GM12874 (cell line): Measurements from ENCODE around the gene ADAM12.

Experiments
- TF ChIP-seq, protein P1 (sequence below): IDR thresholded peaks from 2 replicates; pipeline ENCODE4 v1.5.1; 2011; ENCODE audit warnings: low read depth, mild to moderate bottlenecking, control low read depth, low read length, moderate library complexity; ENCODE audit not compliant: insufficient read depth

ADAM12 gene

GRCh38 chr10:126392068-126392467 lies 3.8 kb upstream of the ADAM12 start:
- TF ChIP-seq, protein P1, sequence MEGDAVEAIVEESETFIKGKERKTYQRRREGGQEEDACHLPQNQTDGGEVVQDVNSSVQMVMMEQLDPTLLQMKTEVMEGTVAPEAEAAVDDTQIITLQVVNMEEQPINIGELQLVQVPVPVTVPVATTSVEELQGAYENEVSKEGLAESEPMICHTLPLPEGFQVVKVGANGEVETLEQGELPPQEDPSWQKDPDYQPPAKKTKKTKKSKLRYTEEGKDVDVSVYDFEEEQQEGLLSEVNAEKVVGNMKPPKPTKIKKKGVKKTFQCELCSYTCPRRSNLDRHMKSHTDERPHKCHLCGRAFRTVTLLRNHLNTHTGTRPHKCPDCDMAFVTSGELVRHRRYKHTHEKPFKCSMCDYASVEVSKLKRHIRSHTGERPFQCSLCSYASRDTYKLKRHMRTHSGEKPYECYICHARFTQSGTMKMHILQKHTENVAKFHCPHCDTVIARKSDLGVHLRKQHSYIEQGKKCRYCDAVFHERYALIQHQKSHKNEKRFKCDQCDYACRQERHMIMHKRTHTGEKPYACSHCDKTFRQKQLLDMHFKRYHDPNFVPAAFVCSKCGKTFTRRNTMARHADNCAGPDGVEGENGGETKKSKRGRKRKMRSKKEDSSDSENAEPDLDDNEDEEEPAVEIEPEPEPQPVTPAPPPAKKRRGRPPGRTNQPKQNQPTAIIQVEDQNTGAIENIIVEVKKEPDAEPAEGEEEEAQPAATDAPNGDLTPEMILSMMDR: no peak

DNA sequence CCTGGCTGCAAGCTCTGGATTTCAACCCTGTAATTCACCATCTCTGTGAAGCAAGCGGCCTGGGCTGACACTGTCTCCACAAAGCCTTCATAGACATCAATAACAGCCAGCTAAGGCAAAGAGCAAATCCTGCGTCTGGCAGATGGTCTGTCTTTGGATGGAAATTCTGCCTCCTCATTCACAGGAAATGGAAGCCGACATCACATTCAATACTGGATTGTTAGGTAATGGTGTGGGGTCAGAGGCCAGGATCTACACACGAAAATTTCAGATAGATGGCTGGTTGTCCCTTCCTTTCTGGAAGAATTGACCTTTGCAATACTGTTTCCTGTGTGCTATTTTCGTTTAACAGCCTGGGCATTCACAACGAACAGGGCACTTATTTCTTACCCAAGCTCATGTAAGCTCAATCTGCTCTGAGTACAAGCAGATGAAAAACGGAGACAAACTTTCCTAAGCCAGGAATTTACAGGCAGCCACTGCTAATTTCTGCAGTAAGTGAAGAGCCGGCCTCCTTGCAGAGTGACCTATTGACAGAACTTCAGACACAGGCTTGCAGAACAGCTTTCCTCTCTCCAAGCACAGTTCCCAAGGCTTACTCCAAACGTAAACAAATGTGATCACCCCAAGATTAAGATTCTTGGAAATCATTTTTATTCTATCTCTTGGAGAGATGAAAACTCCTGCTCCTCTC lies 3.1 kb upstream of the ADAM12 start:
- TF ChIP-seq, protein P1: no peak

DNA sequence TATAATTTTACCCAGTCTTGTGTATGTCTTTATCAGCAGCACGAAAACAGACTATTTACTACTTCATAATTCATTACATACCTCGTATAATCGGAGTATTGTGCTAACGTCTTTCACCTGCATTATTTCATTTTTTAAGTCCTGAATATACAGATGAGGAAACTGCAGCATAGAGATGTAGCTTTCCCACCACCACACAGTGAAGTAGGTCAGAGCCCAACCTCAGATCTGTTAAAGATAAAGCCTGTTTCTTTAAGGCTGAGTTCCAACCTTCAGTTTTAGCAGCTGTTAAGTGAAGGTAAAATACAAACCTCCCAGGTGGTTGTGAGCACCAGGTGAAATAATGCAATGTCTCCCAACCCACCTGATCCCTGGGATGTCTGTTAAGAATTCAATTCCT lies 2.0 kb upstream of the ADAM12 start:
- TF ChIP-seq, protein P1: no peak

DNA sequence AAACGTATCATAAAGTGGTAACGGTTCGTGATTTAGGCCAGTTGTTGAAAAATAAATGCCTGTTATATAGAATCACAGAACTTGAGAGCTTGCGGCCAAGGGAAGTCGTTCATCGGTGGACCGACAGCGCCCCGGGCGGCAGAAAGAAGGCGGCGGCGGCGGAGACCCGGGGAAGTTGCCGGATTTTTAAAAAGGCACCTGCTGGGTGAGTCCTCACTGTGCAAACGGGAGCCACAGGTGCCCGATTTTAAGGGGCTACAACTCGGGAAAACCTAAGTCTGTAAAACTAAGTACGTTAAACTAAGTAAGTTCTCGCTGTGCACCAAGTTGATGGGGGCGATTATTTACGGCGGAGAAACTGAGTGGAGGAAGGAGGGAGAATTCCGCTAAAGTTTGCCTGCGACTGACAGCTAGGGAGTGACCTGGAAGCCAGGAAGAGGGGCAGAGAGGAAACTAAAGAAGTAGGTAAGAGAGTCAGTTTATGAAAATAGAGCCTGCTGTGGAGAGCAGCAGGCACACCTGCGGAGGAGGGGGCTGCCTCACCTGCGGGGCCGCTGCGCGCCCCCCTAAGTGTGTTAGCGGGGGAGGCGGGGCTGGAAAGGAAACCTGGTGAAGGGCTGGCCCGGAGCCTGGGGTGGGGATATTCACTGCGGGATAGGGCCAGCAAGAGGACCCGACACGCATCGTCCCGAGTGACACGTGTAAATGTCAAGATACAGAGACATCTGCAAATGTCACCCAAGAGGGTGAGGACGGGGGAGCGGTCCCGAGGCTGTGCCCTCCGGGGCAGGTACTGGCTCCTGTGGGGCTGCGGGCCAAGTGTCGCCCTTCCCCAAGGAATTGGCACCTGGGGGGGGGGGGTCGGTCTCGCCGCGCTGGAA lies 996 bp downstream of the ADAM12 start:
- TF ChIP-seq, protein P1: no peak

- TF ChIP-seq, protein P1: no peak
Observed at GRCh38 chr10:126384269-126384873, 3.9 kb downstream of the ADAM12 start.

GRCh38 chr10:126380352-126381076 lies 7.8 kb downstream of the ADAM12 start:
- TF ChIP-seq, protein P1: no peak
